ENCODE results near the gene GALK2.

Gene GALK2

DNA sequence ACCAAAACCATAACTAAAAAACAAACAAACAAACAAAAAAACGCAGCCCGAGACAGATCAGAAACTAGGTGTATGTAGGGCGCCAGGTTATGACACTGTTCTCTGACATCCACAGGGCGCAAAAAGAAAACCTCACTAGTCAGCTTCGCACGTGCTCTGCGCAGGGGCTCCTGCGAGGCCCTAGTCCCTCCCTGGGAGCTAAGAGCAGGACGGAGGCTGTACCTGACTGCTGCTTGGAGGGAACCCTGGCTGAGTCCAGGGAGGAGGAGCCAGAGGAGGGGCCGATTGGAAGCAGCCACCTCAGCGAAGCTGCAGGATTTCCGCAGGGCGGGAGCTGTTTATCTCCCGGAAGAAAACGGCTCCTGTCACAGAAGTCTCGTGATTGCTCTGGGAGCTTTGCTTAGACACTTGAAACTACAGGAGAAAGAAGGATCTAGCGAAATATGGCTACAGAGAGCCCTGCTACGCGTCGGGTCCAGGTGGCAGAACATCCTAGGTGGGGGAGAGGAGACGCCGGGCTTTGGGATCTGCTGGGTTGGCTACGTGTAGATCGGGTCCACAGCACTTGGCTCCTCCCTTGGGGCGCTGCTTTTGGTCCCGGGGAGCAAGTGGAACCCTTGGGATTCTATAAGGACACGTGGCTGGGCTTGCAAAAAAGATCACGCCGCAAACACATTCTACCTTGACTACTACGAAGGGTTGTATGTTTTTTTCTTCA is at the start of gene GALK2:
GALK2 (plus strand) TSS at position 368 of the 718 bp plus-strand sequence; CDS start at position 444, 76 bp downstream.
- DNase-seq = peak; percentile 96

DNA sequence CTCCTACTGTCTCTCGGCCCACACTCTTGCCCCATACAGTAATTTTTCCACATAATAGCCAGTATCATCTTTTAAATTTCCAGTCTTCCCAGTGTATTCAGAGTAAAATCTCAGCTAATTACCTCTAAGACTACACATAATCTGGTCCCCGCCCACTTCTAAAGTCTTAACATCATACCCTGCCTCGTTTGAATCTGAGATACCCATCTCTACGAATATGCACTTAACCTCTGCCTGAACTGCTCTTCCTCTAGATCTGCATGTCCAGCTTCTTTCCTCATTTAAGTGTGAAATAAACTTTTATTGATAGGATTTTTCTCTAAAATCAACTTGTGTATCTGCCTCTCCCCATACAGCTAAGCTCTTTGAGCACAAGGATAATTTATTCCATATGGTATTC is 49.2 kb upstream of the GALK2 start:
- no peak for DNase-seq

DNA sequence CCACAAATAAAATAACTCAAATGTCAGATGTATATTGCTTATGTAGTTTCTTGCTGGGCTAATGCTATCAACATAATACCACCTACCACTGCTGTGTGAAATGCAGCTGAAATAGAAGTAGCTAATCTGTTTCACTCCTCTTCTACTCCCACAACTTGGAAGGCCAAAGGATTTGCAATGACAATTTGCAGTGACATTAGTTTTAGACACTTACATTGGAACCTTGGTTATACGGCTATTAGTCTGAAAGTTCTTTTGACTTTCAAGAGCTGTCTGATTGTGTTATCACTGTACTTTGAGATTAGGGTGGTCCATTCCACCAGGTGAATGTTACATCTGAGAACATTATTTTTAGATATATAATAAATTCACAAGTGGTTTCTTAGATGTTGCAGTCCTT is 48.1 kb upstream of the GALK2 start:
- no peak for DNase-seq

DNA sequence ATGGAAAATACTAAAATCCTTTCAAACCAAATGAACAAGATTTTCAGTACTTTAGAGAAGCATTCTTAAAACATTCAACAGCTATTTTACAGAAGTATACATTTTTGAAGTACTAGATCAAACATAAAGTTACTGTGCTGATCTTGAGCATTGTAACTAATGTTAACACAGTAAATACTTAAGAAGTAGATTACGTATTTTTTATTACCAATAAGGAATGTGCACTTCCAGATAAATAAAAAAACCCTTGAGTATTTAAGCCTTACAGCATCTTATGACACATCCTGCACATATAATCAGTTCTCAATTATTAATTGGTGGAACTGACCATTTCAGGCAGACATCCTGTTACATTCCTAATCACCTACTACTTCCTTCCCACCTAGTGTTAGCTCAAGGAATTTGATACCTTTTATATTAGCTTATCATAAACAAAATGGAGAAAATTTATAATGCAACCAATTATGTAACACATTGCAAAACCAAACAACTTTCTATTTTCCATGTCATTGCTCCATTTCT is 47.4 kb upstream of the GALK2 start:
- no peak for DNase-seq

DNA sequence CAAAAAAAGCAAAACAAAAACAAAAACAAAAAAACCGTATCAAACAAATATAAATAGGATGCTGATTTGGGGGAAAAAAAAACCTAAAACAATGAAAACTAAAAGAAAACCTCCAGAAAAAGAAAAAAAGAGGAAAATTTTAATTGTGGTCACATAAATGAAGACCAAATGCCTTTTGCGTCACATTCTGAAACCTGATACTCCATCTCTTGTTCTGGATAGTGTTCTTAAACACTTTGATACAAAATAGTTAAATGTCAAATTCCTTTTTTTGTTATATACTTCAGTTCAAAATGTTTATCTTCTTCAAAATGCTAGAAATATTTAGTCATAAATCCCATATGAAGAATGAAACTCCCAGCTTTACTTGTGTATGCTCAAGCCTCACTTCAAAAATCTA is 45.7 kb upstream of the GALK2 start:
- DNase-seq = no peak

GRCh38 chr15:49131403-49131802 is 38.6 kb upstream of the GALK2 start:
- no peak for DNase-seq

DNA sequence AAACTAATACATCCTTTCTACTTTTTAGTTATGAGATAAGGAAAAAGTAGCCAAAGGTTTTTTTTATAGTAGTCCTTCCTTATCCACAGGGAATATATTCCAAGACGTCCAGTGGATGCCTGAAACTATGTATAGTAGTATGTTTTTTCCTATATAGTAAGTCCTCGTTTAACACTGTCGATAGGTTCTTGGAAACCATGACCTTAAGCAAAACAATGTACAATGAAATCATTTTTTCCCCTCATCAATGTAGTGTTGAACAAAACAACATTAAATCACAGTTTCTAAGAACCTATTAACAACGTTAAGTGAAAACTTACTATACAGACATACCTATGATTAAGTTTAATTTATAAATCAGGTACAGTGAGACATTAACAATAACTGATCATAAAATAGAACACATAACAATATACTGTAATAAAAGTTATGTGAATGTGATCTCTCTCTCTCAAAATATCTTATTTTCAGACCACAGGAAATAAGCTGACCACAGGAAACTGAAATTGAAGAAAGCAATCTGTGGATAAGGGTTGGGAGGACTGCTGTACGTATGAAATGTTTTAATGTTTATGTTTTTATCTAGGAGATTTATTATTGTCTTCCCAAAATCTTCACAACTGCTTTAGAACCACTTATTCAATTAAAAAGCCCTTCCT is 35.2 kb upstream of the GALK2 start:
- DNase-seq = no peak

DNA sequence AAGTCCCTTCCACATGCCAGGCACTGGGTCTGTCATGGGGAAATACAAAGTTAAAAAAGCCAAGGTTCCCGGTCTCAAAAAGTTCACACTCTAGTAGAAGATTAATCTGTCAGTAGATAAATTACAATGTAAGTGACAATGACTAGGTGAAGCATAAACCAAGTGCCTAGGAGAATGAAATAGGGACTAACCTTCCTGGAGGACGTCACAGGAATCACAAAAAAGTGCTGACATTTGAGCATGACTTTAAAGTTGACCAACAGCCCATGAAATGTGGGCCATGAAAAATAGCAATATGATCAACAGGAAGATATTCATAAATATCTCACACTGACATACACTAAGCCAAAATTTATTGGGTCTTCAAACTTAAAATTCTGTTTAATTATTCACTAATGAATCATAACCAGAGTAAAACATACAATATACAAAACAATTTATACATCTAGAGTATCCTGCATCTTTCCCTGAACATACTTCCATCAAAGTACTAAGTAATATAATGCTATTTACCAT is 34.6 kb upstream of the GALK2 start:
- DNase-seq = no peak

GRCh38 chr15:49135911-49136310 is 34.1 kb upstream of the GALK2 start:
- no peak for DNase-seq

- DNase-seq = no peak
These were observed 32.2 kb upstream of the GALK2 start for GRCh38 chr15:49137861-49138260.

DNA sequence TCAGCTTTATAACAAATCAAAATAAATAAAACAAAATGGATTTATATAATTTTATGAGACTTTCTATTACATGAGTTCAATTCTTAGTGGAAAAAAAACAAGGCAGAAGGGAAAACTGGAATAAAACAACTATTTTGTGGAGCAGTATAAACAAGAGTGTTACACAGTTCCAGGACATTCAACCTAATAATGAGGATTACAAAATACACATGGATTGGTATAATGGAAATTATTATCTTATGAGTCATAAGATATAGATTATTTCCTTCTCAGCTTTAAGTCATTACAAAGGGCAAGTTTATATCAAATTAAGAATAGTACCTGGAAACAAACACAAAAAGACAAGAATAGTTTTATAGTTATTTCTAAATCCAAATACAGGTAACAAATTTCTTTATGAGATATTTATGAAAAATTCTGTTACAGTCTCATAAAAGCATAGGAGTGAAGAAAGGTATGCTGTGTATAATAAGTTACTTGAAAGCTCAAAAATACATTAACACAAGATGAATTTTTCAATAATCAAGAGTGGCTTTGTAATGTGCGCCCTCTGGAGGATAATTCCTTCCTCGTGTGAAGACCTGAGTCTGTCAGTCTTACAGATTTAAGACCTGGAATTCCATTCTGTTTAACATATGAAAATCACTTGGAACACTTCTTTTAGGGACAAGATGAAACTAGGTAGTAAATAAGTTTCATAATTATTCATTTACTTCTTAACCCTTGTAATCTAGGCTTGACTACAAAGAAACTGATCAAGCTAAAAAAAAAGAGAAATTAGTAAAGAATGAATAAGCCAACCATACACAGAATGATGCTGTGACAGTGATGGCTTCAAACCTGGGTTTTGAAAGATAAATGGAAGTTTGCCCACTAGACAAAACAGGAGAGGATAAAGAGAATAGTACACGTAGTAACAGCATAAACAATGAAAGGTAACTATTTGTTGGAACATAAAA is 24.1 kb upstream of the GALK2 start:
- peak; percentile 82 for DNase-seq

DNA sequence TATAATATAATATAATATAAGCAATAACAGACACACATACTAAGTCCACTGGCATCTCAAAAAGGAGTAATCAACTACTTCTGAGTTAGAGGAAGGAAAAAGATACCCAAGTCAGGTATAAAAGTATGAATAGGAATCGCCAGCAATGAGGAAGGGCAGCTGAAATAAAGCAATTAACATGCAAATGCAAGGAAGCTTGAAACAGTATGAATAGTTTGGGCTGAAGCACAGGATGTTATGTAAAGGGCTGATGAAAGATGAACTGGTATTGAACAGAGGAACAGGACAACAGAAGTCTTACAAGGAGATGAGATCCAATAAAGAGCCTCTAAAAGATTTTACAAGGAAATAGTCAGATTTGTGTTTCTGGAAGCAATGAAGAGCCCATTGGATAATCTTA is 21.7 kb upstream of the GALK2 start:
- DNase-seq = no peak

DNA sequence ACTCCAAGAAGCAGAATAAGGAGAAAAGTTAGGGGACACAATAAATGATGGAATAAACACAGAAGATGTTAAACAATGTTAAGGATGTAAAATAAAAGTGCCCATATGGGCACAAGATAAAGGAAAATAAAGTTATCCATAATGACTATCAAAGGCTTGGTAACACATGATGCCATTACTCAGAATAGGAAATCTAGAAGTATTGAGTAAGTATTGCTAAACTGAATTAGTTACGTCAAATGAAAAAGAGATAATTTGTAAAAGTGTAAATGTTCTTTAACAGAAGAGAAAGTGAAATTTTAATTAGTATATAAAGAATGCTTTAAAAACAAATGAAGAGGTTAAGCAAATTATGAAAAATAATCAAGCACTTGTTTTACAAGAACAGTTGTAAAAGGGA is 21.3 kb upstream of the GALK2 start:
- no peak for DNase-seq

GRCh38 chr15:49151831-49152230 is 18.2 kb upstream of the GALK2 start:
- DNase-seq = no peak

DNA sequence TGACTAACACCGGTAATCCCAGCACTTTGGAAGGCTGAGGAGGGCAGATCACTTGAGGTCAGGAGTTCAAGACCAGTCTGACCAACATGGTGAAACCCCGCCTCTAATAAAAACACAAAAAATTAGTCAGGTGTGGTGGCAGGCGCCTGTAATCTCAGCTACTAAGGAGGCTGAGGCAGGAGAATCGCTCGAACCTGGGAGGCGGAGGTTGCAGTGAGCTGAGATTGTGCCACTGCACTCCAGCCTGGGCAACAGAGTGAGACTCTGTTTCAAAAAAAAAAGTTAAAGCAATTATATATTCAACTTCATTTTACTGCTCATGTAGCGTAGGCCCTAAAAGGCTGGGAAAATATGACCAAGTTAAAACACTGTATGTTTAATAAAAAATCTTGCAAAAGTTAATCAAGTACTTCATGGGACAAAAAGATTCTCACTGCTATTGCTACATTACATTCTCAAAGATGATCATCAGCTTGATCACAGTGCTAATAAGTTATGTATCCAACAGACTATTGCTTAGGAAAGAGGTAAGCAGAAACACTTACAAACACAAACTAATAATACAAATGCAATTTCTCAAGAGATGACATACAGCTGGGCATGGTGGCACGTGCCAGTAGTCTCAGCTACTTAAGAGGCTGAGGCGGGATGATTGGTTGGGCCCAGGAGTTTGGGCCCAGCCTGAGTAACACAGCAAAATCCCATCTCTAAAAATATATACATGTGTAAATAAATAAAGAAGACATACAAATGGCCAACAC is 17.3 kb upstream of the GALK2 start:
- no peak for DNase-seq

DNA sequence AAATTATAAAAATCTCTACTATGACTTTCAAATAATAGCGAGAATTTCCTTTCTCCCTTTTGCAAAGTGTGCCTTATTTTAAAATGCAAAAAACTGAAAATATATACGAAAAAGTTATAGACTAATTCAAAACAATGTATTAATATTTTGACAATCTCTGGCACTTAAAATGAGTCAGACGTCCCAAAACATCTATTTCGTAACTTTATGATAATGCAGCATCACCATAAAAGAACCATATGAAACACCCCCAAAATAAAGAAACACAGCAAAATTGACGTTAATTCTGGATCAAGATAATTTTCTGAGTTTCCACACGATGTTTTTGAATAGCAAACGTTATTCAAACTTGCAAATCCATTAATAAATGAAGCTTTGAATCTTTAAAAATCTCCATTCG is 15.7 kb upstream of the GALK2 start:
- DNase-seq = no peak

- DNase-seq = no peak
These were observed 15.3 kb upstream of the GALK2 start for GRCh38 chr15:49154799-49155109.

GRCh38 chr15:49155110-49155833 is 14.8 kb upstream of the GALK2 start, which contains the start of gene COPS2:
Gene COPS2, minus strand, starts transcription at chr15:49155599. Its CDS starts 21 bp downstream, at chr15:49155578.
- DNase-seq = peak; percentile 99

DNA sequence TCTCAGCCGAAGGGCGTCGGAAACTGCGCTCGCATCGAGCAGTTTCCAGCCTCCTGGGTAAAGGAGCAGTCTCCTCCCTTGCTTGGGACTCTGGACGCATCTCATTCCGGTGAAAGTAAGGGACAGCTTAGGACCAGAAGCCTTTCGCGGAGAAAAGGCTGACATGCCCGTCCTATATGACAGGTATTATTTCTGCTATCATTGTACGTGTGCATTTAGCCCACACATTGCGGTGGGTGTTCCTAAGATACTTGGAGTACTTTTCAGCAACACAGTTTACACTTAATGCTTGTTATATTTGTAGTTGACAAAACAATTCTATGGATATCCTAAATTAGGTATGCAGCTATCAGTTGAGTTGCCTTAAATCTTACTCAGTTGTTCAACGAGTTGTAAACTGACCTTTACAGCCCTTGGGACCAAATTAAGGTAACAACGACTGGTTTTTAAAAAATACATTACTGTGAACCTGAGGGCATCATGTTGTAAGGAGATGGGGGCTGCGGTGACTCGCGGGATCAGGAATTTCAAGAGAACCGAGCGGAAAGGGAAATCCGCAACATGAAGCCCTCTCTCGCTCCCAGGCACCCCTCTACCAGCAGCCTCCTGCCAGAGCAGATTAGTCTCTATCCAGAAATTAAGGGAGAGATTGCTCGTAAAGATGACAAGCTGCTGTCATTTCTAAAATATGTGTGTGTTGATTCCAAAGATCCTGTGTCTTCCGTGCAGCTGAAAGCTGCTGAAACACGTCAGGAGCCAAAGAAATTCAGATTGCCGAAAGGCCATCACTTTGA is 14.0 kb upstream of the GALK2 start:
- DNase-seq = no peak

DNA sequence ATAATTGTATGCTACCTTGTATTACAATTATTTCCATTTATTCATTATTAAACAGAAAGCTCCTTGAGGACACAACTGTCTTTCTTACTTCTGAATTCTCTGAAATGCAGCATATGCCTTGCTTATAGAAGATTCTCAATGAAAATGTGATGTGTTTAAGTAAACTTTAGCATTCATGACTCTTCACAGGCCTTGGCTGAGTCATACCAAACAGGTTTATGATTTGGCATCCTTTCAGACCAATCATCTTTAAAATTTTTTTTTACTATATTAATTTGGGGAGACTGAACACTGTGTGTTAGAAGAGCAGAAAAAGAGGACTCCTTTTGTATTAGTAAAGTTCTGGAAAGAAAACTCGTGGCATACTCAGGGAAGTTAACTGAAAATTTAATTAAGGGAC is 6.4 kb upstream of the GALK2 start:
- no peak for DNase-seq

DNA sequence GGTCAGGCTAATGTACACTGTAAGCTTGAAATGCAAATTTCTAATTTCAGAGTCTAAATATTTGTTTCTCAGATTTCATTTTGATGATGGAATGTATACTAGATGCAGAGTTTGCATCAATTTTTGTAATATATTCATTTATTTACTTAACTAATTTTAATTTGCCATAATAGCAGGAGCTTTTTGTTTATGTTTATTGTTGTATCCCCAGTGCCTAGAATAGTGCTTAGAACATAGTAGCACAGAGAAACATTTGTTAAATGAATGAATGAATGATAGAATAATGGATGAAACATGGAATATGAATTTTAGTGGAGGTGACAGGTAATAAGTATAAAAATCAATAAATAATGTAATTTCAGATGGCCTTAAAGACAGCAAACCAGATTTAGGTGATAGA is 5.2 kb upstream of the GALK2 start:
- no peak for DNase-seq

Measured in hematopoietic multipotent progenitor cell treated with erythropoietin and hydrocortisone succinate and interleukin-3 and kit ligand, for 6 days (in vitro differentiated cells).